H9 (cell line): ENCODE data around the gene HSPB3. TPM values are rescaled to one million over a fixed set of nuclear protein-coding genes. Genes with fewer than 3 reads are reported as not detected.

Experiments used
- DNase-seq: peaks from one replicate; pipeline ENCODE4 v3.0.0-alpha.2; 2017
- H2AFZ ChIP-seq: one replicate; pipeline ENCODE4 v1.6.1; 2013; ENCODE audit warnings: mild to moderate bottlenecking, low read length, control low read depth, moderate library complexity
- H2AK5ac ChIP-seq: 2 replicates; pipeline ENCODE4 v1.6.1; 2013; ENCODE audit warnings: low read length, control low read depth, mixed read lengths; ENCODE audit not compliant: insufficient read length
- H2BK120ac ChIP-seq: one replicate; pipeline ENCODE4 v1.6.1; 2013; ENCODE audit warnings: low read depth, mild to moderate bottlenecking, low read length, control low read depth, inconsistent platforms; ENCODE audit not compliant: poor library complexity, severe bottlenecking
- H2BK12ac ChIP-seq: 2 replicates; pipeline ENCODE4 v1.6.1; 2013; ENCODE audit warnings: low read length, control low read depth, mixed read lengths, low read depth; ENCODE audit not compliant: insufficient read length
- H2BK15ac ChIP-seq: 2 replicates; pipeline ENCODE4 v1.6.1; 2013; ENCODE audit warnings: low read depth, low read length, control low read depth
- H2BK20ac ChIP-seq: one replicate; pipeline ENCODE4 v1.6.1; 2013; ENCODE audit warnings: low read depth, mild to moderate bottlenecking, low read length, control low read depth, inconsistent platforms; ENCODE audit not compliant: poor library complexity, severe bottlenecking
- H2BK5ac ChIP-seq: 2 replicates; pipeline ENCODE4 v1.6.1; 2013; ENCODE audit warnings: low read length, control low read depth, mixed read lengths; ENCODE audit not compliant: insufficient read length
- H3K14ac ChIP-seq: 2 replicates; pipeline ENCODE4 v1.6.1; 2013; ENCODE audit warnings: low read length, control low read depth; ENCODE audit not compliant: insufficient read depth
- H3K18ac ChIP-seq: 2 replicates; pipeline ENCODE4 v1.6.1; 2013; ENCODE audit warnings: low read depth, mild to moderate bottlenecking, mixed read lengths, low read length, control low read depth; ENCODE audit not compliant: insufficient read length
- H3K23ac ChIP-seq: 2 replicates; pipeline ENCODE4 v1.6.1; 2013; ENCODE audit warnings: low read length, control low read depth, mixed read lengths, low read depth; ENCODE audit not compliant: insufficient read length
- H3K23me2 ChIP-seq: 2 replicates; pipeline ENCODE4 v1.6.1; 2013; ENCODE audit warnings: low read depth, mild to moderate bottlenecking, mixed read lengths, low read length, control low read depth; ENCODE audit not compliant: insufficient read length, poor library complexity, severe bottlenecking
- H3K27ac ChIP-seq: 2 replicates; pipeline ENCODE4 v1.5.1; 2013; ENCODE audit warnings: low read length, control low read depth, mixed read lengths, low read depth; ENCODE audit not compliant: insufficient read length
- H3K27me3 ChIP-seq: 2 replicates; pipeline ENCODE4 v1.6.1; 2013; ENCODE audit warnings: low read length, control low read depth, inconsistent platforms; ENCODE audit not compliant: insufficient read depth
- H3K4ac ChIP-seq: 2 replicates; pipeline ENCODE4 v1.6.1; 2013; ENCODE audit warnings: low read depth, mild to moderate bottlenecking, control low read depth, inconsistent platforms, low read length, moderate library complexity
- H3K4me1 ChIP-seq: 2 replicates; pipeline ENCODE4 v1.6.1; 2013; ENCODE audit warnings: low read length, control low read depth, inconsistent platforms; ENCODE audit not compliant: insufficient read depth
- H3K4me2 ChIP-seq: 2 replicates; pipeline ENCODE4 v1.6.1; 2013; ENCODE audit warnings: low read length, control low read depth, mixed read lengths; ENCODE audit not compliant: insufficient read length, insufficient read depth
- H3K56ac ChIP-seq: 2 replicates; pipeline ENCODE4 v1.6.1; 2013; ENCODE audit warnings: low read depth, mild to moderate bottlenecking, mixed read lengths, low read length, control low read depth; ENCODE audit not compliant: insufficient read length
- H3K79me1 ChIP-seq: 2 replicates; pipeline ENCODE4 v1.6.1; 2013; ENCODE audit warnings: low read depth, mild to moderate bottlenecking, moderate library complexity, low read length, control low read depth, inconsistent platforms; ENCODE audit not compliant: insufficient read depth, poor library complexity, severe bottlenecking
- H3K79me2 ChIP-seq: 2 replicates; pipeline ENCODE4 v1.6.1; 2013; ENCODE audit warnings: low read length, control low read depth, inconsistent platforms; ENCODE audit not compliant: insufficient read depth
- H3K9ac ChIP-seq: 2 replicates; pipeline ENCODE4 v1.6.1; 2013; ENCODE audit warnings: low read length, control low read depth, mixed read lengths; ENCODE audit not compliant: insufficient read length; ENCODE audit errors: extremely low read depth
- H3K9me3 ChIP-seq: one replicate; pipeline ENCODE4 v1.6.1; 2013; ENCODE audit warnings: low read depth, low read length, inconsistent platforms; ENCODE audit not compliant: control insufficient read depth
- H3T11ph ChIP-seq: one replicate; pipeline ENCODE4 v1.6.1; 2013; ENCODE audit warnings: mild to moderate bottlenecking, low read length, control low read depth, inconsistent platforms
- H4K20me1 ChIP-seq: one replicate; pipeline ENCODE4 v1.6.1; 2013; ENCODE audit not compliant: control insufficient read depth, insufficient read length, insufficient read depth
- H4K5ac ChIP-seq: 2 replicates; pipeline ENCODE4 v1.6.1; 2013; ENCODE audit warnings: low read depth, mild to moderate bottlenecking, mixed read lengths, low read length, control low read depth; ENCODE audit not compliant: insufficient read length
- H4K8ac ChIP-seq: replicated peaks from 2 replicates; pipeline ENCODE4 v1.6.1; 2013; ENCODE audit warnings: low read length, control low read depth, mixed read lengths, low read depth; ENCODE audit not compliant: insufficient read length
- H4K91ac ChIP-seq: 2 replicates; pipeline ENCODE4 v1.6.1; 2013; ENCODE audit warnings: low read depth, mild to moderate bottlenecking, moderate library complexity, mixed read lengths, low read length, control low read depth; ENCODE audit not compliant: insufficient read length
- H3K27ac Mint-ChIP-seq, 3 experiments: 2 replicates in 2 of 3; 3 replicates in 1 of 3; pipeline ENCODE4 v1.8.0; 2020 to 2021; ENCODE audit warnings: mixed read lengths in 3 of 3, mild to moderate bottlenecking in 1 of 3, moderate library complexity in 1 of 3
- H3K27me3 Mint-ChIP-seq: 2 replicates; pipeline ENCODE4 v1.8.0; 2021; ENCODE audit warnings: low read depth, mild to moderate bottlenecking, moderate library complexity, mixed read lengths
- H3K36me3 Mint-ChIP-seq, 3 experiments: 2 replicates in 2 of 3; 3 replicates in 1 of 3; pipeline ENCODE4 v1.8.0; 2020 to 2021; ENCODE audit warnings: low read depth in 3 of 3, mixed read lengths in 3 of 3; ENCODE audit not compliant: insufficient read depth in 1 of 3
- H3K4me1 Mint-ChIP-seq, 2 experiments: 2 replicates each; pipeline ENCODE4 v1.8.0; 2020; ENCODE audit warnings: mixed read lengths in 2 of 2
- H3K4me3 Mint-ChIP-seq, 2 experiments: 2 replicates in 1 of 2; 3 replicates in 1 of 2; pipeline ENCODE4 v1.8.0; 2020 to 2021; ENCODE audit warnings: mild to moderate bottlenecking in 2 of 2, mixed read lengths in 2 of 2, moderate library complexity in 1 of 2
- H3K9me3 Mint-ChIP-seq, 2 experiments: 2 replicates in 1 of 2; 3 replicates in 1 of 2; pipeline ENCODE4 v1.8.0; 2020; ENCODE audit warnings: mild to moderate bottlenecking in 2 of 2, mixed read lengths in 2 of 2, moderate library complexity in 1 of 2
- WGBS: extraction: QIAGEN DNeasy Blood & Tissue Kit; methylation state at CpG from one replicate; pipeline ENCODE4 v1.1.7; 2013; ENCODE audit warnings: missing lambda C conversion rate, low lambda C conversion rate, mixed read lengths; ENCODE audit not compliant: insufficient read length; ENCODE audit errors: extremely low coverage; 5-methylcytosine and 5-hydroxymethylcytosine counted together
- total RNA-seq: library from RNA; stranded (reverse); gene quantifications from 2 replicates; pipeline ENCODE4 v1.2.1, GENCODE V29; 2021
- TF ChIP-seq, protein P1 (sequence below): fragments of 200-600 bp; sonication (generic); conservative IDR thresholded peaks from 3 replicates; pipeline ENCODE4 v1.8.0; 2021; ENCODE audit warnings: antibody characterized with exemption, mild to moderate bottlenecking

HSPB3 gene
- total RNA-seq, 1 experiment from 2014 or later: not detected

DNA sequence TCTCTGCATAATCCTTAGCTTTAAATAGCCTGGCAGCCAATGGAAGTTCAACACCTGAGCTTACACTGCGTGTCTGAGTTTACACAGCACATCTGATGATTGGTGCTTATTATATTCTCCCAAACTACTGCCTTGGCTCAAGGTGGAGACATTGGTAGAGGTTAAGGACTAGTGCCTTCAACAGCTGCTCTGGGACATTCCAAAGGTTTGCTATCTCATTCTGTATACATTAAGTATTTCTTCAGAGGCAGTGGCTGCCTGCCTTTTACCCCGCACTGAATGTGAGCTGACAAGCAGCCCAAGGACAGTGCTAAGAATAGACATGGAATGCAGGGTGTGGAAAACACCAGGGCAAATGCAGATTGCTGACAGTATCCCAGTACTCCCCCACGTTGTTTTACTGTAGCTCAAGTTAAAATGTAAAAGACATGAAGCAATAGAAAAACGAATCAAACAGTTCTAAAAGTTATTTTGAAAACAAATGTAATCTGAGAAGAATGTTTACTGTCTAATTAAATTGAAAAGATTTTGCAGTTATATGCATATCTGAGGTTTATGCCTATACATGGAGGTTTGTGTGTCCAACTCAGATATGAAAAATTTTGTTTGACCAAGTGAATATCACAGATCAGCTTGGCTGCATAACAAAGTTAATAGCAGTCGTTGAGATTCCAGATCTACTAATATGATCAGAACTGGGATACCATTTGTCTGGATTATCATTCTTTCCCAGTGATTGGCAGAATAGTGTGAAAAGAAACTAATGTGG is 1.8 kb downstream of the HSPB3 start:
- H3K9ac ChIP-seq: no peak overlapping the region
- Mint-ChIP-seq H3K27ac (no peak overlapping the region), H3K9me3 (peaks cover 22 to 25% of the 10 kb centered on the region in 2 experiments), H3K36me3 (peaks cover 11 to 27% (median 13%) of the 10 kb centered on the region in 3 experiments), H3K4me1 (peaks cover 10 to 20% of the 10 kb centered on the region in 2 experiments), H3K4me3 (no peak overlapping the region), H3K27me3 (peaks cover 2% of the 10 kb centered on the region; the same call in 1 of the 2 replicates)
- no peak overlapping the region for H3K23ac ChIP-seq
- no peak overlapping the region for H4K8ac ChIP-seq
- H4K20me1 ChIP-seq: no peaks in the 10 kb centered on the region
- H2BK5ac ChIP-seq: no peak overlapping the region
- H3K18ac ChIP-seq: no peak overlapping the region
- WGBS: no CpG with 5 or more reads among the region's 5 CpGs
- no peak overlapping the region for H3K14ac ChIP-seq
- no peaks in the 10 kb centered on the region for H3K79me2 ChIP-seq
- no peaks in the 10 kb centered on the region for H3K23me2 ChIP-seq
- no peak overlapping the region for H3T11ph ChIP-seq
- no peak overlapping the region for H3K27ac ChIP-seq
- H3K4ac ChIP-seq: no peak overlapping the region
- H2BK12ac ChIP-seq: no peak overlapping the region
- H4K91ac ChIP-seq: no peak overlapping the region
- H2AFZ ChIP-seq: no peak overlapping the region
- no peak overlapping the region for H3K4me2 ChIP-seq
- H2BK15ac ChIP-seq: no peak overlapping the region
- no peak overlapping the region for H2BK20ac ChIP-seq
- H3K27me3 ChIP-seq: no peaks in the 10 kb centered on the region
- H2AK5ac ChIP-seq: no peak overlapping the region
- TF ChIP-seq, protein P1, sequence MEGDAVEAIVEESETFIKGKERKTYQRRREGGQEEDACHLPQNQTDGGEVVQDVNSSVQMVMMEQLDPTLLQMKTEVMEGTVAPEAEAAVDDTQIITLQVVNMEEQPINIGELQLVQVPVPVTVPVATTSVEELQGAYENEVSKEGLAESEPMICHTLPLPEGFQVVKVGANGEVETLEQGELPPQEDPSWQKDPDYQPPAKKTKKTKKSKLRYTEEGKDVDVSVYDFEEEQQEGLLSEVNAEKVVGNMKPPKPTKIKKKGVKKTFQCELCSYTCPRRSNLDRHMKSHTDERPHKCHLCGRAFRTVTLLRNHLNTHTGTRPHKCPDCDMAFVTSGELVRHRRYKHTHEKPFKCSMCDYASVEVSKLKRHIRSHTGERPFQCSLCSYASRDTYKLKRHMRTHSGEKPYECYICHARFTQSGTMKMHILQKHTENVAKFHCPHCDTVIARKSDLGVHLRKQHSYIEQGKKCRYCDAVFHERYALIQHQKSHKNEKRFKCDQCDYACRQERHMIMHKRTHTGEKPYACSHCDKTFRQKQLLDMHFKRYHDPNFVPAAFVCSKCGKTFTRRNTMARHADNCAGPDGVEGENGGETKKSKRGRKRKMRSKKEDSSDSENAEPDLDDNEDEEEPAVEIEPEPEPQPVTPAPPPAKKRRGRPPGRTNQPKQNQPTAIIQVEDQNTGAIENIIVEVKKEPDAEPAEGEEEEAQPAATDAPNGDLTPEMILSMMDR: no peak
- peaks cover 7% of the 10 kb centered on the region for H3K9me3 ChIP-seq
- no peak overlapping the region for H4K5ac ChIP-seq
- no peak for DNase-seq
- no peaks in the 10 kb centered on the region for H3K79me1 ChIP-seq
- peaks cover 4% of the 10 kb centered on the region for H3K4me1 ChIP-seq
- H2BK120ac ChIP-seq: no peak overlapping the region
- H3K56ac ChIP-seq: no peak overlapping the region
